Naive thymus-derived CD8-positive, alpha-beta T cell (primary cell): ENCODE measurements around the gene R3HDM4. TPM values are rescaled to one million over a fixed set of nuclear protein-coding genes. Genes with fewer than 3 reads are reported as not detected.

Experiments used
- ATAC-seq, 2 donors: fragments of 150-1000 bp; cut with Tn5 transposase in 1 of 2; sonication (Bioruptor Pico), chemical (Tn5 transposase) in 1 of 2; 1 replicate in 1 of 2; 2 replicates in 1 of 2; pipeline ENCODE4 v1.10.0; 2021; ENCODE audit warnings: mild to moderate bottlenecking in 2 of 2, moderate library complexity in 2 of 2
- POLR2A ChIA-PET: fragments of 350-600 bp; sonication (Branson Sonifier 250); formaldehyde crosslinking; loops from one replicate; lab custom pipeline; 2021; ENCODE audit warnings: antibody characterized with exemption; lab: Charles Lee
- DNase-seq, 10 donors: peaks; one replicate each; pipeline versions ENCODE4 v3.0.0 to v3.0.0-alpha.2; 2020 to 2022
- H3K27ac Mint-ChIP-seq, 10 donors: one replicate each; pipeline ENCODE4 v1.8.0; 2020 to 2022; ENCODE audit warnings: mild to moderate bottlenecking in 10 of 10, mixed read lengths in 10 of 10, moderate library complexity in 4 of 10, inconsistent platforms in 1 of 10
- H3K27me3 Mint-ChIP-seq, 5 donors: one replicate each; pipeline ENCODE4 v1.8.0; 2021 to 2022; ENCODE audit warnings: mixed read lengths in 5 of 5
- H3K36me3 Mint-ChIP-seq, 3 donors: one replicate each; pipeline ENCODE4 v1.8.0; 2020 to 2022; ENCODE audit warnings: mixed read lengths in 3 of 3, mild to moderate bottlenecking in 2 of 3, inconsistent platforms in 1 of 3
- H3K4me1 Mint-ChIP-seq, 4 donors: one replicate each; pipeline ENCODE4 v1.8.0; 2021 to 2022; ENCODE audit warnings: mixed read lengths in 4 of 4
- H3K4me3 Mint-ChIP-seq, 10 donors: one replicate each; pipeline ENCODE4 v1.8.0; 2020 to 2022; ENCODE audit warnings: mild to moderate bottlenecking in 10 of 10, mixed read lengths in 10 of 10, moderate library complexity in 6 of 10, inconsistent platforms in 1 of 10
- H3K9me3 Mint-ChIP-seq, 9 donors: one replicate each; pipeline ENCODE4 v1.8.0; 2020 to 2022; ENCODE audit warnings: mixed read lengths in 9 of 9, mild to moderate bottlenecking in 3 of 9, inconsistent platforms in 1 of 9, moderate library complexity in 1 of 9
- polyA plus RNA-seq, 3 donors: library from polyadenylated mRNA; unstranded; fragments of 300-500 nt; fragmentation: Illumina TruSeq; gene quantifications; one replicate each; pipeline ENCODE4 v1.2.3, GENCODE V29; 2021
- total RNA-seq, 8 experiments: library from RNA in 2 of 8; stranded (reverse) in 2 of 8; gene quantifications; one replicate each; pipeline ENCODE4 v1.2.3 and lab custom pipeline; 2021 to 2026

The R3HDM4 gene
- total and polyA plus RNA-seq, 5 experiments from 2014 or later = 137 to 238 (median 182) TPM

GRCh38 chr19:902093-902370, 11.0 kb downstream of the R3HDM4 start:
- H3K9me3 Mint-ChIP-seq = no peaks in the 10 kb centered on the region
- peaks cover 5 to 62% (median 29%) of the 10 kb centered on the region in 4 donors for H3K4me1 Mint-ChIP-seq
- peaks cover 0 to 34% (median under 1%) of the 10 kb centered on the region in 3 donors for H3K36me3 Mint-ChIP-seq
- DNase-seq = no peak
- no peak for ATAC-seq
- peaks cover 0 to 3% (median 0%) of the 10 kb centered on the region in 5 donors for H3K27me3 Mint-ChIP-seq
- H3K4me3 Mint-ChIP-seq = no peak overlapping the region
- peak overlapping the region in 5 of 10 donors; percentile 11 to 65 (median 38) for H3K27ac Mint-ChIP-seq
- POLR2A ChIA-PET = interaction anchor here (0.6 to 11.8 kb wide), 7 partner anchors 8 to 52 kb away, joined by 3 to 376 read pairs (median 10); partner anchors contain the start of genes KISS1R, MED16, R3HDM4 and RNU6-9

GRCh38 chr19:901216-902092, 11.6 kb downstream of the R3HDM4 start:
- H3K27ac Mint-ChIP-seq = peak overlapping the region in 8 of 10 donors; percentile 2 to 77 (median 38)
- peaks cover 0 to 3% (median 0%) of the 10 kb centered on the region in 5 donors for H3K27me3 Mint-ChIP-seq
- H3K4me3 Mint-ChIP-seq = no peak overlapping the region
- DNase-seq (no peak), ATAC-seq (no peak)
- POLR2A ChIA-PET = interaction anchor here (0.6 to 14.3 kb wide), 8 partner anchors 5 to 52 kb away, joined by 3 to 376 read pairs (median 14); partner anchors contain the start of genes KISS1R, MED16, R3HDM4 and RNU6-9
- H3K36me3 Mint-ChIP-seq = peaks cover 0 to 40% (median 4%) of the 10 kb centered on the region in 3 donors
- no peaks in the 10 kb centered on the region for H3K9me3 Mint-ChIP-seq
- peaks cover 5 to 56% (median 24%) of the 10 kb centered on the region in 4 donors for H3K4me1 Mint-ChIP-seq

DNA sequence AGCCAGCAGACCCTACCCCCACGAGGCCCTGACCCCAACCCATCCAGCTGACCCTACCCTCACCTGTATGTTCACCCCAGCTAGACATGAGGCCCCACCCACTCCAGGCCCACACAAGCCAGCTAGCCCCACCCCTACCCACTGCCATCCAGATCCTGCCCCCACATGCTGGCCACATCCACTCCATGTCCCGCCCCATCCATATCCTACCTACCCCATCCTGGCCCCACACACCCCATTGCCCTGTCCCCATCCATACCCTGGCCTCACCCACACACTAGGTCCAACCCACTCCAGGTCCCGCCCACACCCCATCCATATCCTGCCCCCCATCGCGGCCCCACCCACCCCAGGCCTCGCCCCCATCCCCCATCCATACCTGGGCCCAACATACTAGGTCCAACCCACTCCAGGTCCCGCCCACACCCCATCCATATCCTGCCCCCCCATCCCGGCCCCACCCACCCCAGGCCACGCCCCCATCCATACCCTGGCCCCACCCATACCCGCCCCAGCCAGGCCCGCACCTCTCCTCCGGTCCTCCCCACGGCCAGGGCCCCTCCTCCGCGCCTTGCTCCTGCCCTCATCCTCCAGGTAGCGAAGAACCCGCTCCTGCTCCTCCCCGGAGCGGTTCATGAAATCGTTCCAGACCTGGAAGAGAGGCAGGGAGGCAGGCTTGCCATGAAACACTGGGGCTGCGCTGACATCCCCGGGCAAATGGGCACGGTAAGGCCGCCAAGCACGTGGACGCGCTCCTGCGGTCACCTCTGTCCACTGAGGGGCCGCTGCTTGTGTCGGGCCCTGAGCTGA, 12.5 kb downstream of the R3HDM4 start:
- Mint-ChIP-seq H3K4me3 (no peak overlapping the region), H3K4me1 (peaks cover 5 to 46% (median 15%) of the 10 kb centered on the region in 4 donors), H3K9me3 (no peaks in the 10 kb centered on the region), H3K36me3 (peaks cover 0 to 43% (median 4%) of the 10 kb centered on the region in 3 donors), H3K27me3 (peaks cover 0 to 3% (median 0%) of the 10 kb centered on the region in 5 donors), H3K27ac (peak overlapping the region in 5 of 10 donors; percentile 38 to 83 (median 51))
- peak in 2 of 10 donors; percentile 39 to 74 for DNase-seq
- ATAC-seq = peak; percentile 33 to 62
- POLR2A ChIA-PET = interaction anchor here (2.8 to 14.3 kb wide), 5 partner anchors 5 to 37 kb away, joined by 10 to 376 read pairs (median 155); partner anchors contain the start of genes KISS1R, MED16, R3HDM4 and RNU6-9

- H3K4me3 Mint-ChIP-seq = no peak overlapping the region
- H3K9me3 Mint-ChIP-seq = no peaks in the 10 kb centered on the region
- peaks cover 0 to 3% (median 0%) of the 10 kb centered on the region in 5 donors for H3K27me3 Mint-ChIP-seq
- ATAC-seq (peak in 1 of 2 donors; percentile 8), DNase-seq (no peak)
- H3K36me3 Mint-ChIP-seq = peaks cover 0 to 43% (median 4%) of the 10 kb centered on the region in 3 donors
- POLR2A ChIA-PET = interaction anchor here (11.8 to 14.3 kb wide), 2 partner anchors 6 to 17 kb away, joined by 155 to 376 read pairs; partner anchors contain the start of genes KISS1R and R3HDM4
- peaks cover 5 to 43% (median 14%) of the 10 kb centered on the region in 4 donors for H3K4me1 Mint-ChIP-seq
- H3K27ac Mint-ChIP-seq = peak overlapping the region in 2 of 10 donors; percentile 64 to 83
Observed at GRCh38 chr19:900043-900301, 13.0 kb downstream of the R3HDM4 start.

- DNase-seq = no peak
Observed at GRCh38 chr19:899336-900042, 13.5 kb downstream of the R3HDM4 start.

DNA sequence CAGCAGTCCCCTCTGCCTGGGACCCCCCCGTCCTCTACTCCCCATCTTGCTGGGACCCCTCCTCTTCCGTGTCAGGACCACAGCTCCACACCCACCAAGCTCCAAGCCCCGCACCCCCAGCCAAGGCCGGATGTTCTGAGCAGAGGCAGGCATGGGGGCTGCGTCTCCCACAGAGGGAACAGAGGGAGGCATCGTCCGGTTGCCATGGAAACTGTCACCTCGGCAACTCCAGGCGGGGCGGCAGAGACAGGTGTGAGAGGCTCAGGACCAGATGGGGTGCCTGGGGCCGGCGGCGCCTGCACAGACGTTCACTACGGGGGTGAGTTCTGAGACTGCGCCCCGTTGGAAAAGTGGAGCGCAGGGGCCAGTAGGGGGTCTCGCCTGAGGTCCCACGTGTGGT, 14.4 kb downstream of the R3HDM4 start:
- Mint-ChIP-seq H3K4me3 (peak overlapping the region in 6 of 10 donors; percentile 7 to 54 (median 44)), H3K27ac (peak overlapping the region in 9 of 10 donors; percentile 38 to 92 (median 83)), H3K36me3 (peaks cover 0 to 38% (median 4%) of the 10 kb centered on the region in 3 donors), H3K27me3 (peaks cover 0 to 3% (median 0%) of the 10 kb centered on the region in 5 donors), H3K9me3 (no peaks in the 10 kb centered on the region), H3K4me1 (peaks cover 2 to 42% (median 11%) of the 10 kb centered on the region in 4 donors)
- peak in 8 of 10 donors; percentile 47 to 84 (median 63) for DNase-seq
- POLR2A ChIA-PET = interaction anchor here (0.7 to 14.3 kb wide), 6 partner anchors 7 to 85 kb away, joined by 3 to 376 read pairs (median 3); no protein-coding TSS in a partner anchor
- peak; percentile 63 to 66 for ATAC-seq

More at GRCh38 chr19:899336-900042, 13.5 kb downstream of the R3HDM4 start:
- H3K4me3 Mint-ChIP-seq = no peak overlapping the region
- H3K27me3 Mint-ChIP-seq = peaks cover 0 to 3% (median 0%) of the 10 kb centered on the region in 5 donors
- POLR2A ChIA-PET = interaction anchor here (1.1 to 14.3 kb wide), 4 partner anchors 7 to 34 kb away, joined by 3 to 376 read pairs (median 79); partner anchors contain the start of genes KISS1R and R3HDM4
- peak overlapping the region in 3 of 10 donors; percentile 48 to 89 (median 64) for H3K27ac Mint-ChIP-seq
- peaks cover 5 to 40% (median 13%) of the 10 kb centered on the region in 4 donors for H3K4me1 Mint-ChIP-seq
- no peak for ATAC-seq
- no peaks in the 10 kb centered on the region for H3K9me3 Mint-ChIP-seq
- H3K36me3 Mint-ChIP-seq = peaks cover 0 to 43% (median 4%) of the 10 kb centered on the region in 3 donors

GRCh38 chr19:897442-898039, 15.5 kb downstream of the R3HDM4 start:
- peaks cover 0 to 34% (median 6%) of the 10 kb centered on the region in 3 donors for H3K36me3 Mint-ChIP-seq
- peaks cover 6 to 45% (median 17%) of the 10 kb centered on the region in 4 donors for H3K4me1 Mint-ChIP-seq
- POLR2A ChIA-PET = interaction anchor here (0.6 to 14.3 kb wide), 6 partner anchors 8 to 32 kb away, joined by 4 to 376 read pairs (median 8); no protein-coding TSS in a partner anchor
- no peak for ATAC-seq
- H3K27ac Mint-ChIP-seq = peak overlapping the region in 8 of 10 donors; percentile 9 to 69 (median 36)
- H3K27me3 Mint-ChIP-seq = peaks cover 0 to 6% (median 0%) of the 10 kb centered on the region in 5 donors
- no peak for DNase-seq
- peak overlapping the region in 1 of 10 donors; percentile 30 for H3K4me3 Mint-ChIP-seq
- H3K9me3 Mint-ChIP-seq = no peaks in the 10 kb centered on the region

DNA sequence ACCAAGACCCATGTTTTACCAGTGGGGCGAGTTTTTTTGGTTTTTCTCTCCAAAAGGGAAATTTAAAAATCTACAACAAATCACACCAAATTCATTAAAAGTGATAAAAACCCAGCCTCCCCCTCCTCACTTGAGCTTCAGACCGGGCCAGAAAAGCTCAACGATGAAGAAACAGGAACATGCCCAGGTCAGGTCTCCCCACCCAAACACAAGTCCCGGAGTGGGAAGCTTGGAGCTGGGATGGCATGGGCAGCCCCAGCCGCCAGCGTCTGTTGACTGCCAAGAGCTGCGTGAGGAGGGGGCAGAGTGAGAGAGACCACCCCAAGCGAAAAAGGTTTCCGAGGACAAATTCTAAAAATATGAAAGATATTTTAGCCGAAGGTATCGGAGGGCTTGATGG, 16.0 kb downstream of the R3HDM4 start:
- no peaks in the 10 kb centered on the region for H3K9me3 Mint-ChIP-seq
- H3K4me3 Mint-ChIP-seq = no peak overlapping the region
- ATAC-seq (no peak), DNase-seq (no peak)
- POLR2A ChIA-PET = interaction anchor here (0.6 to 14.3 kb wide), 8 partner anchors 9 to 33 kb away, joined by 3 to 376 read pairs (median 6); no protein-coding TSS in a partner anchor
- peaks cover 6 to 45% (median 19%) of the 10 kb centered on the region in 4 donors for H3K4me1 Mint-ChIP-seq
- peaks cover 0 to 32% (median 6%) of the 10 kb centered on the region in 3 donors for H3K36me3 Mint-ChIP-seq
- H3K27ac Mint-ChIP-seq = peak overlapping the region in 7 of 10 donors; percentile 8 to 57 (median 51)
- peaks cover 0 to 6% (median 0%) of the 10 kb centered on the region in 5 donors for H3K27me3 Mint-ChIP-seq

GRCh38 chr19:896434-896833, 16.6 kb downstream of the R3HDM4 start:
- H3K9me3 Mint-ChIP-seq = no peaks in the 10 kb centered on the region
- POLR2A ChIA-PET = interaction anchor here (0.8 to 14.3 kb wide), 6 partner anchors 9 to 33 kb away, joined by 3 to 376 read pairs (median 6); no protein-coding TSS in a partner anchor
- H3K4me1 Mint-ChIP-seq = peaks cover 6 to 46% (median 20%) of the 10 kb centered on the region in 4 donors
- no peak for ATAC-seq
- H3K27ac Mint-ChIP-seq = peak overlapping the region in 5 of 10 donors; percentile 21 to 57 (median 51)
- H3K36me3 Mint-ChIP-seq = peaks cover 0 to 30% (median 6%) of the 10 kb centered on the region in 3 donors
- DNase-seq = no peak
- no peak overlapping the region for H3K4me3 Mint-ChIP-seq
- H3K27me3 Mint-ChIP-seq = peaks cover 0 to 6% (median 0%) of the 10 kb centered on the region in 5 donors

DNA sequence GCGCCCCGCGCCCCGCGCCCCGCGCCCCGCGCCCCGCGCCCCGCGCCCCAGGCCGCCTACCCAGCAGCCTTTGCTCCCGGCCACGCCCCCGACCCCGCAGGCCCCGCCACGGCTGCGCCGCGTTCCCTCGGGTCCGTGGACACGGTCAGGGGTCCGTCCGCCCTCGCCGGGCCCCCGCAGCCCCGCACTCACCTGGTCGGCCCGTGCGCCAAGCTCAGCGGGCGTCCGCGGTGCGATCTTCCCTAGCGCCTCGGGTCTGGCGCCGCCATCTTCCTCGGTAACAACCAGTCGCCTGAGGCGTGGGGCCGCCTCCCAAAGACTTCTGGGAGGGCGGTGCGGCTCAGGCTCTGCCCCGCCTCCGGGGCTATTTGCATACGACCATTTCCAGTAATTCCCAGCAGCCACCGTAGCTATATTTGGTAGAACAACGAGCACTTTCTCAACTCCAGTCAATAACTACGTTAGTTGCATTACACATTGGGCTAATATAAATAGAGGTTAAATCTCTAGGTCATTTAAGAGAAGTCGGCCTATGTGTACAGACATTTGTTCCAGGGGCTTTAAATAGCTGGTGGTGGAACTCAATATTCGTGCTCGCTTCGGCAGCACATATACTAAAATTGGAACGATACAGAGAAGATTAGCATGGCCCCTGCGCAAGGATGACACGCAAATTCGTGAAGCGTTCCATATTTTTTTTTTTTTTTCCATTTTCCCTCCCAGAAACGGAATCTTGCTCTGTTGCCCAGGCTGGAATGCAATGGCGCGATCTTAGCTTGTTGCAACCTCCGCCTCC, 19.9 kb downstream of the R3HDM4 start, which contains the start of the genes MED16 and RNU6-9:
MED16 (minus strand) TSS at position 294 of the 796 bp plus-strand sequence. CDS start 2,056 bp downstream, outside the sequence.
RNU6-9 (plus strand) TSS at position 591 of the 796 bp plus-strand sequence.
- H3K9me3 Mint-ChIP-seq = no peaks in the 10 kb centered on the region
- POLR2A ChIA-PET = interaction anchor here (0.5 to 14.3 kb wide), 24 partner anchors 11 to 1010 kb away, joined by 3 to 376 read pairs (median 7); partner anchors contain the start of genes ARHGAP45, CIRBP, KISS1R and R3HDM4
- H3K4me3 Mint-ChIP-seq = peak within 1 kb of the TSS; percentile 88 to 96 (median 91)
- H3K27me3 Mint-ChIP-seq = peaks cover 0 to 3% (median 0%) of the 10 kb centered on the region in 5 donors
- peaks cover 6 to 38% (median 33%) of the 10 kb centered on the region in 4 donors for H3K4me1 Mint-ChIP-seq
- ATAC-seq (peak; percentile 86 to 96), DNase-seq (peak; percentile 85 to 99 (median 90))
- peak within 1 kb of the TSS; percentile 97 to 100 (median 99) for H3K27ac Mint-ChIP-seq
- peaks cover 0 to 23% (median 6%) of the 10 kb centered on the region in 3 donors for H3K36me3 Mint-ChIP-seq
